ENCODE data around the gene TCTN3.
"Not testable (repeated sequence)": the region's sequence is repeated elsewhere in the genome, so short reads cannot be mapped to it uniquely, and the experiment has no call there.

Gene TCTN3

GRCh38 chr10:95620415-95620814, 73.3 kb downstream of the TCTN3 start:
- not testable (repeated sequence) for DNase-seq

- no peak for DNase-seq
Measured at GRCh38 chr10:95618101-95618500, 75.6 kb downstream of the TCTN3 start.

- DNase-seq: no peak
Measured at GRCh38 chr10:95616446-95616845, 77.3 kb downstream of the TCTN3 start.
